Measurements from ENCODE around the gene TMED1. TPM values are rescaled to one million over a fixed set of nuclear protein-coding genes. Genes with fewer than 3 reads are reported as not detected.

The TMED1 gene
- total and polyA plus RNA-seq, 2 of the 4 experiments (the other 2 are of a cell fraction): 37.6 to 41.4 TPM

DNA sequence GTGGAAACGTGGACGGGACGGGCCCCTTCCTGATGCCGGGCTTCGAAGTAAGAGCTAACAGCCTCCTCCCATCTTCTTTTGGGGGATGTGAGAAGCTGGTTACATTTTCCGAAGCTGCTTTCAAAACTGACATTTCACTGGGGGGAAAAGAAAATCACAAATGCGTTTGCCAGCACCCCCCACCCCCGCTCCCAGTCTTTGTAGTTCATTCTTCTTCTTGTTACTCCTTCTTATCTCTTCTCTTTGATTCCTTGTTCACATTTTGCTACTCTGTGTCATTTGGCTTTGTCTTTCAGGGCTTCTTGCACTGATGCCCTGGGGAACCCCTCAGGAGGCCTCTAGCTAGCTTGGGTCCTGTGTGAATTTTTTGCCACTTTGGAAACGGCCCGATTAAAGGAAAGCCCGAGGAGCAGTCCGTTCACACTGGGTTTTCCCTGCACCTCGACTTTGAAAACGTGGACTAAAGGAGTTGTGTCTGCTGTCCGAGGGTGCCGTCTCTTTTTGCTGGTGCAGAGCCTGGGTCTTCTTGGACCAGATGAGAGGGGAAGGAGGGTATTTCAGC, 36.6 kb upstream of the TMED1 start:
- Histone ChIP-seq H3K18ac (ENCODE audit: low read depth, low read length) (no peak overlapping the region; the same call in 1 of the 2 replicates), H2AK9ac (replicated peaks; ENCODE audit: low read depth, low read length, poor library complexity) (peak overlapping the region; percentile 95), H3K9me3 (ENCODE audit: control insufficient read depth, insufficient read depth, low read length) (no peaks in the 10 kb centered on the region), H3K79me1 (ENCODE audit: low read depth in 1 of 2, low read length in 2 of 2) (peaks cover 13 to 52% of the 10 kb centered on the region in 2 experiments), H3K9ac (ENCODE audit: low read depth, low read length) (peak overlapping the region; percentile 93), H3K23ac (ENCODE audit: low read depth, low read length) (peak overlapping the region; percentile 87), H3K9me1 (ENCODE audit: insufficient read depth, low read length) (peaks cover 16% of the 10 kb centered on the region), H3K4me3 (ENCODE audit: insufficient read depth, low read depth, low read length) (peak overlapping the region; percentile 97), H3K4me2 (ENCODE audit: low read depth, low read length) (peak overlapping the region; percentile 93), H3K14ac (replicated peaks; ENCODE audit: low read depth, low read length) (peak overlapping the region; percentile 41), H2BK15ac (ENCODE audit: low read depth, low read length) (no peak overlapping the region), H2AFZ (replicated peaks; ENCODE audit: low read length, poor library complexity) (peak overlapping the region; percentile 85), H3K4me1 (ENCODE audit: control insufficient read depth, insufficient read depth, low read length) (peaks cover 6% of the 10 kb centered on the region), H4K8ac (ENCODE audit: low read depth in 2 of 2, low read length in 2 of 2) (peak overlapping the region; percentile 23 to 73; a peak in 3 of 4 replicates), H4K5ac (ENCODE audit: low read depth, low read length) (peak overlapping the region; percentile 13; the same call in 1 of the 2 replicates), H3K27me3 (ENCODE audit: control insufficient read depth, insufficient read depth, low read length) (no peaks in the 10 kb centered on the region), H3K27ac (ENCODE audit: insufficient read depth, low read length) (peak overlapping the region; percentile 81), H3K4ac (ENCODE audit: low read depth, low read length) (peak overlapping the region; percentile 54), H2BK120ac (ENCODE audit: low read depth, low read length) (no peak overlapping the region), H4K91ac (ENCODE audit: insufficient read depth, low read depth, low read length) (peak overlapping the region; percentile 31), H2BK5ac (ENCODE audit: low read depth, low read length, poor library complexity, severe bottlenecking) (peak overlapping the region; percentile 96), H2BK20ac (ENCODE audit: low read depth, low read length) (no peak overlapping the region), H3K36me3 (ENCODE audit: control insufficient read depth, insufficient read depth, low read length) (no peaks in the 10 kb centered on the region), H3K56ac (ENCODE audit: extremely low read depth, insufficient read depth, low read length) (no peak overlapping the region; the same call in none of the 2 replicates), H4K20me1 (ENCODE audit: insufficient read depth, low read length) (peaks cover 30% of the 10 kb centered on the region), H2AK5ac (ENCODE audit: low read depth, low read length) (peak overlapping the region; percentile 89)
- POLR2A ChIA-PET (ENCODE audit: unreplicated experiment): interaction anchor here (0.6 kb wide), 2 partner anchors 69 to 490 kb away, joined by 3 to 4 read pairs; no protein-coding TSS in a partner anchor
- dilution Hi-C loops (cut with HindIII; ENCODE audit: low sequenced_read_pairs, unreplicated experiment) (no loop called here), intact Hi-C loops (cut with micrococcal nuclease) (loop anchor here (5.0 kb wide), 1 partner anchor 55 kb away; the partner anchor contains the start of genes TIMM29 and YIPF2), in situ Hi-C loops (cut with MboI; ENCODE audit: low sequenced_read_pairs) (no loop called here)
- no TSS peak for BruUV-seq (replicated peaks)
- TF ChIP-seq, protein P1, sequence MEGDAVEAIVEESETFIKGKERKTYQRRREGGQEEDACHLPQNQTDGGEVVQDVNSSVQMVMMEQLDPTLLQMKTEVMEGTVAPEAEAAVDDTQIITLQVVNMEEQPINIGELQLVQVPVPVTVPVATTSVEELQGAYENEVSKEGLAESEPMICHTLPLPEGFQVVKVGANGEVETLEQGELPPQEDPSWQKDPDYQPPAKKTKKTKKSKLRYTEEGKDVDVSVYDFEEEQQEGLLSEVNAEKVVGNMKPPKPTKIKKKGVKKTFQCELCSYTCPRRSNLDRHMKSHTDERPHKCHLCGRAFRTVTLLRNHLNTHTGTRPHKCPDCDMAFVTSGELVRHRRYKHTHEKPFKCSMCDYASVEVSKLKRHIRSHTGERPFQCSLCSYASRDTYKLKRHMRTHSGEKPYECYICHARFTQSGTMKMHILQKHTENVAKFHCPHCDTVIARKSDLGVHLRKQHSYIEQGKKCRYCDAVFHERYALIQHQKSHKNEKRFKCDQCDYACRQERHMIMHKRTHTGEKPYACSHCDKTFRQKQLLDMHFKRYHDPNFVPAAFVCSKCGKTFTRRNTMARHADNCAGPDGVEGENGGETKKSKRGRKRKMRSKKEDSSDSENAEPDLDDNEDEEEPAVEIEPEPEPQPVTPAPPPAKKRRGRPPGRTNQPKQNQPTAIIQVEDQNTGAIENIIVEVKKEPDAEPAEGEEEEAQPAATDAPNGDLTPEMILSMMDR (conservative IDR thresholded peaks at IDR 0.05; ENCODE audit: low read depth, low read length): no peak
- TF ChIP-seq, protein P2, sequence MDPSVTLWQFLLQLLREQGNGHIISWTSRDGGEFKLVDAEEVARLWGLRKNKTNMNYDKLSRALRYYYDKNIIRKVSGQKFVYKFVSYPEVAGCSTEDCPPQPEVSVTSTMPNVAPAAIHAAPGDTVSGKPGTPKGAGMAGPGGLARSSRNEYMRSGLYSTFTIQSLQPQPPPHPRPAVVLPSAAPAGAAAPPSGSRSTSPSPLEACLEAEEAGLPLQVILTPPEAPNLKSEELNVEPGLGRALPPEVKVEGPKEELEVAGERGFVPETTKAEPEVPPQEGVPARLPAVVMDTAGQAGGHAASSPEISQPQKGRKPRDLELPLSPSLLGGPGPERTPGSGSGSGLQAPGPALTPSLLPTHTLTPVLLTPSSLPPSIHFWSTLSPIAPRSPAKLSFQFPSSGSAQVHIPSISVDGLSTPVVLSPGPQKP (IDR thresholded peaks at IDR 0.05; ENCODE audit: borderline replicate concordance, low read depth, low read length): no peak
- TF ChIP-seq POLR2A (IDR thresholded peaks at IDR 0.05; ENCODE audit: low read depth, low read length) (no peak), MXI1 (IDR thresholded peaks at IDR 0.05; ENCODE audit: borderline replicate concordance, low read depth, low read length) (0 out of 2 replicates have a peak, but pooled peaks have one; percentile 20)
- TF ChIP-seq, protein P3, sequence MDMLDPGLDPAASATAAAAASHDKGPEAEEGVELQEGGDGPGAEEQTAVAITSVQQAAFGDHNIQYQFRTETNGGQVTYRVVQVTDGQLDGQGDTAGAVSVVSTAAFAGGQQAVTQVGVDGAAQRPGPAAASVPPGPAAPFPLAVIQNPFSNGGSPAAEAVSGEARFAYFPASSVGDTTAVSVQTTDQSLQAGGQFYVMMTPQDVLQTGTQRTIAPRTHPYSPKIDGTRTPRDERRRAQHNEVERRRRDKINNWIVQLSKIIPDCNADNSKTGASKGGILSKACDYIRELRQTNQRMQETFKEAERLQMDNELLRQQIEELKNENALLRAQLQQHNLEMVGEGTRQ (IDR thresholded peaks at IDR 0.05; ENCODE audit: low read depth, low read length): no peak
- ATAC-seq (ENCODE audit: low read depth) (no peak), DNase-seq (no peak)
- CTCF ChIA-PET: interaction anchor here (0.8 kb wide), 1 partner anchor 64 kb away, joined by 6 read pairs; no protein-coding TSS in a partner anchor
- WGBS, 2 experiments (ENCODE audit: extremely low coverage in 2 of 2, insufficient read length in 1 of 2): no CpG with 5 or more reads among the region's 16 CpGs
